Common myeloid progenitor, CD34-positive (primary cell): ENCODE data around the gene AGPAT3.
A peak's percentile ranks its signal among the peaks of the same experiment; 100 is the strongest.

Experiments
- CTCF ChIA-PET: fragments of 350-600 bp; sonication (Branson Sonifier 250); formaldehyde crosslinking; loops from one replicate; lab custom pipeline; 2021; ENCODE audit warnings: antibody characterized with exemption; lab: Charles Lee
- POLR2A ChIA-PET: fragments of 350-600 bp; sonication (Branson Sonifier 250); formaldehyde crosslinking; loops from one replicate; lab custom pipeline; 2021; ENCODE audit warnings: antibody characterized with exemption; lab: Charles Lee
- DNase-seq, 3 donors: peaks; one replicate each; pipeline versions ENCODE4 v3.0.0 to v3.0.0-alpha.2; 2013
- H3K27ac ChIP-seq, 2 experiments: 1 replicate in 1 of 2; 2 replicates in 1 of 2; pipeline ENCODE4 v1.7.0; 2013; ENCODE audit warnings: inconsistent platforms in 2 of 2, low read length in 2 of 2, mild to moderate bottlenecking in 2 of 2, low read depth in 1 of 2, moderate library complexity in 1 of 2; ENCODE audit not compliant: severe bottlenecking in 2 of 2, insufficient read depth in 1 of 2, poor library complexity in 1 of 2
- H3K27me3 ChIP-seq, 5 experiments: replicated peaks in 2 of 5; 1 replicate in 3 of 5; 2 replicates in 2 of 5; pipeline versions ENCODE4 v1.6.1 to v1.7.0; 2013; ENCODE audit warnings: low read length in 4 of 5, mild to moderate bottlenecking in 2 of 5, moderate library complexity in 2 of 5, inconsistent platforms in 1 of 5; ENCODE audit not compliant: insufficient read depth in 5 of 5, control insufficient read depth in 4 of 5
- H3K36me3 ChIP-seq, 4 experiments: 1 replicate in 2 of 4; 2 replicates in 2 of 4; pipeline versions ENCODE4 v1.6.1 to v1.7.0; 2013; ENCODE audit warnings: low read length in 3 of 4, control low read depth in 1 of 4, mild to moderate bottlenecking in 1 of 4; ENCODE audit not compliant: control insufficient read depth in 4 of 4, insufficient read depth in 4 of 4
- H3K4me1 ChIP-seq, 4 experiments: 1 replicate in 3 of 4; 2 replicates in 1 of 4; pipeline versions ENCODE4 v1.6.1 to v1.7.1; 2013; ENCODE audit warnings: low read length in 3 of 4, mild to moderate bottlenecking in 3 of 4, control low read depth in 1 of 4, inconsistent platforms in 1 of 4, moderate library complexity in 1 of 4; ENCODE audit not compliant: control insufficient read depth in 4 of 4, insufficient read depth in 4 of 4; ENCODE audit errors: control extremely low read depth in 1 of 4
- H3K4me3 ChIP-seq, 7 experiments: 1 replicate in 4 of 7; 2 replicates in 3 of 7; pipeline versions ENCODE4 v1.5.1 to v1.7.0; 2013; ENCODE audit warnings: mild to moderate bottlenecking in 7 of 7, low read length in 6 of 7, moderate library complexity in 6 of 7, inconsistent platforms in 2 of 7, low read depth in 2 of 7, control low read depth in 1 of 7; ENCODE audit not compliant: insufficient read depth in 4 of 7, control insufficient read depth in 1 of 7; ENCODE audit errors: extremely low read depth in 1 of 7
- H3K9me3 ChIP-seq, 5 experiments: 1 replicate in 4 of 5; 2 replicates in 1 of 5; pipeline versions ENCODE4 v1.6.1 to v1.7.1; 2013; ENCODE audit warnings: low read length in 4 of 5, mild to moderate bottlenecking in 2 of 5, inconsistent platforms in 1 of 5, low read depth in 1 of 5, moderate library complexity in 1 of 5; ENCODE audit not compliant: control insufficient read depth in 4 of 5, insufficient read depth in 2 of 5; ENCODE audit errors: control extremely low read depth in 1 of 5
- WGBS: methylation state at CpG from one replicate; pipeline ENCODE4 v1.1.5; 2013; ENCODE audit not compliant: insufficient coverage; 5-methylcytosine and 5-hydroxymethylcytosine counted together

AGPAT3 gene

GRCh38 chr21:43994646-43995045, 129.6 kb downstream of the AGPAT3 start:
- Histone ChIP-seq H3K4me1 (no peaks in the 10 kb centered on the region), H3K27me3 (peaks cover 0 to under 1% (median 0%) of the 10 kb centered on the region in 5 experiments), H3K36me3 (no peaks in the 10 kb centered on the region), H3K4me3 (no peak overlapping the region), H3K9me3 (peaks cover 0 to 3% (median 0%) of the 10 kb centered on the region in 5 experiments), H3K27ac (no peak overlapping the region)
- 99% methylated on average over 8 of the region's 9 CpGs for WGBS
- ChIA-PET POLR2A (no interaction called here), CTCF (interaction anchor here (0.9 kb wide), 1 partner anchor 16 kb away, joined by 3 read pairs; no protein-coding TSS in a partner anchor)
- DNase-seq: no peak

- Histone ChIP-seq H3K4me1 (no peaks in the 10 kb centered on the region), H3K27ac (no peak overlapping the region), H3K27me3 (peaks cover 0 to 3% (median 0%) of the 10 kb centered on the region in 5 experiments), H3K4me3 (no peak overlapping the region), H3K36me3 (no peaks in the 10 kb centered on the region), H3K9me3 (peaks cover 0 to 3% (median 0%) of the 10 kb centered on the region in 5 experiments)
- ChIA-PET CTCF (no interaction called here), POLR2A (no interaction called here)
- DNase-seq: no peak
- WGBS: 95% methylated on average over 18 of the region's 18 CpGs
Observed at GRCh38 chr21:43995521-43996105, 130.6 kb downstream of the AGPAT3 start.

GRCh38 chr21:43997766-43998742, 133.0 kb downstream of the AGPAT3 start:
- ChIA-PET POLR2A (interaction anchor here (0.7 kb wide), 1 partner anchor 14 kb away, joined by 3 read pairs; the partner anchor contains the start of gene TRAPPC10), CTCF (interaction anchor here (0.8 to 1.3 kb wide), 4 partner anchors 12 to 21 kb away, joined by 3 to 4 read pairs (median 3); no protein-coding TSS in a partner anchor)
- H3K27ac ChIP-seq: no peak overlapping the region
- no peak for DNase-seq
- peaks cover 0 to 3% (median 0%) of the 10 kb centered on the region in 5 experiments for H3K9me3 ChIP-seq
- 100% methylated on average over 1 of the region's 5 CpGs for WGBS
- no peaks in the 10 kb centered on the region for H3K36me3 ChIP-seq
- no peaks in the 10 kb centered on the region for H3K4me1 ChIP-seq
- peaks cover 0 to 3% (median 0%) of the 10 kb centered on the region in 5 experiments for H3K27me3 ChIP-seq
- no peak overlapping the region for H3K4me3 ChIP-seq

GRCh38 chr21:44000360-44000759, 135.3 kb downstream of the AGPAT3 start:
- H3K27ac ChIP-seq: no peak overlapping the region
- WGBS: 91% methylated on average over 6 of the region's 7 CpGs
- POLR2A ChIA-PET: no interaction called here
- H3K4me3 ChIP-seq: no peak overlapping the region
- CTCF ChIA-PET: interaction anchor here (0.9 to 2.2 kb wide), 2 partner anchors 14 to 24 kb away, joined by 4 to 8 read pairs; no protein-coding TSS in a partner anchor
- no peak for DNase-seq
- peaks cover 0 to 3% (median 0%) of the 10 kb centered on the region in 5 experiments for H3K9me3 ChIP-seq
- H3K4me1 ChIP-seq: no peaks in the 10 kb centered on the region
- H3K27me3 ChIP-seq: peaks cover 0 to 3% (median 0%) of the 10 kb centered on the region in 5 experiments
- no peaks in the 10 kb centered on the region for H3K36me3 ChIP-seq

GRCh38 chr21:44002511-44002910, 137.5 kb downstream of the AGPAT3 start:
- no peaks in the 10 kb centered on the region for H3K36me3 ChIP-seq
- H3K27ac ChIP-seq: no peak overlapping the region
- H3K4me3 ChIP-seq: no peak overlapping the region
- ChIA-PET POLR2A (no interaction called here), CTCF (interaction anchor here (0.7 to 2.2 kb wide), 3 partner anchors 11 to 26 kb away, joined by 3 to 8 read pairs (median 3); no protein-coding TSS in a partner anchor)
- peaks cover 0 to 3% (median 0%) of the 10 kb centered on the region in 5 experiments for H3K27me3 ChIP-seq
- no peaks in the 10 kb centered on the region for H3K4me1 ChIP-seq
- no peak for DNase-seq
- peaks cover 0 to 2% (median 0%) of the 10 kb centered on the region in 5 experiments for H3K9me3 ChIP-seq
- WGBS: 98% methylated on average over 9 of the region's 10 CpGs

GRCh38 chr21:44003307-44003966, 138.4 kb downstream of the AGPAT3 start:
- no peak overlapping the region for H3K4me3 ChIP-seq
- H3K27ac ChIP-seq: no peak overlapping the region
- ChIA-PET CTCF (interaction anchor here (0.9 to 1.3 kb wide), 2 partner anchors 15 to 20 kb away, joined by 3 read pairs; no protein-coding TSS in a partner anchor), POLR2A (no interaction called here)
- H3K36me3 ChIP-seq: no peaks in the 10 kb centered on the region
- no peaks in the 10 kb centered on the region for H3K9me3 ChIP-seq
- H3K4me1 ChIP-seq: no peaks in the 10 kb centered on the region
- DNase-seq: peak in 1 of 3 donors; percentile 19
- H3K27me3 ChIP-seq: peaks cover 0 to 3% (median 0%) of the 10 kb centered on the region in 5 experiments
- 96% methylated on average over 4 of the region's 5 CpGs for WGBS
